ENCODE data around the gene FAM200A. TPM values are rescaled to one million over a fixed set of nuclear protein-coding genes. Genes with fewer than 3 reads are reported as not detected.

FAM200A gene
- total RNA-seq, 1 experiment from 2014 or later = 6.1 TPM

DNA sequence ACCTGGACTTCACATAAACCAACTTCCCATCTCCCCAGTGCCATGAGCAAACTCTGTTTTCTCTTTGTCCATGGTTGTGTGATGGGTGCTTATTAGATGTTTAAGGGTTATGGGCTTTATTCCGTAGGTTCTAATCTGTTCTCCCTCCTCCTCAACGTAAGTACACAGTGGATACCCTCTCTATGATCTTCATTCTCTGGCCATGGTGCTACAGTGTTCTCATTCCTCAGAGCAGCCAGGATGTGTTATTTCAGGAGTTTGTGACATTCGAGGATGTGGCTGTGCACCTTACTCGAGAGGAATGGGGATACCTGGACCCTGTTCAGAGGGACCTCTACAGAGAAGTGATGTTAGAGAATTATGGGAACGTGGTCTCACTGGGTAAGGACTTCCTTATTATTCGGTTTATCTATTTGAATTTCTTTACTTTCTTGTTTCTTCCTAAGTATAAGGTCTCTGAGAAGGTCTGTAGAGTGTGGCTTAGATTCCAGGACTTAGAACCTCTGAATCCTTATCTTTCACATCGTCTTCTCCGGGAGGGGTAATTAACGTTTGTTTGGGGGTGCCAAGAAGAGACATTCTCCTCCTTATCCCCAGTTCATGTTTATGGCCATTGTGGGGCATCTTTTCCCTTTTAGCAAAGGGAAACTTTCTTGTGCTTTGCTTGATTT lies 10.3 kb upstream of the FAM200A start:
- H3K36me3 Mint-ChIP-seq (ENCODE audit: insufficient read depth, unreplicated experiment) = peaks cover 68% of the 10 kb centered on the region
- H3K27ac Mint-ChIP-seq (ENCODE audit: low read depth, unreplicated experiment) = peak overlapping the region; percentile 86
- no peaks in the 10 kb centered on the region for H3K9me3 Mint-ChIP-seq (ENCODE audit: unreplicated experiment)
- ChIA-PET CTCF (no interaction called here), POLR2A (interaction anchor here (0.6 to 2.0 kb wide), 15 partner anchors 10 to 1050 kb away, joined by 3 to 10 read pairs (median 5); partner anchors contain the start of genes FAM200A, ZKSCAN5, ZNF394 and ZSCAN25)
- peaks cover 42% of the 10 kb centered on the region for H3K4me1 Mint-ChIP-seq (ENCODE audit: insufficient read depth, unreplicated experiment)
- H3K27me3 Mint-ChIP-seq (ENCODE audit: insufficient read depth, unreplicated experiment) = no peaks in the 10 kb centered on the region
- BruUV-seq (replicated peaks) = no TSS peak
- no peak for DNase-seq (ENCODE audit: unreplicated experiment)
- intact Hi-C loops (cut with micrococcal nuclease) = no loop called here
- TF ChIP-seq, protein P1, sequence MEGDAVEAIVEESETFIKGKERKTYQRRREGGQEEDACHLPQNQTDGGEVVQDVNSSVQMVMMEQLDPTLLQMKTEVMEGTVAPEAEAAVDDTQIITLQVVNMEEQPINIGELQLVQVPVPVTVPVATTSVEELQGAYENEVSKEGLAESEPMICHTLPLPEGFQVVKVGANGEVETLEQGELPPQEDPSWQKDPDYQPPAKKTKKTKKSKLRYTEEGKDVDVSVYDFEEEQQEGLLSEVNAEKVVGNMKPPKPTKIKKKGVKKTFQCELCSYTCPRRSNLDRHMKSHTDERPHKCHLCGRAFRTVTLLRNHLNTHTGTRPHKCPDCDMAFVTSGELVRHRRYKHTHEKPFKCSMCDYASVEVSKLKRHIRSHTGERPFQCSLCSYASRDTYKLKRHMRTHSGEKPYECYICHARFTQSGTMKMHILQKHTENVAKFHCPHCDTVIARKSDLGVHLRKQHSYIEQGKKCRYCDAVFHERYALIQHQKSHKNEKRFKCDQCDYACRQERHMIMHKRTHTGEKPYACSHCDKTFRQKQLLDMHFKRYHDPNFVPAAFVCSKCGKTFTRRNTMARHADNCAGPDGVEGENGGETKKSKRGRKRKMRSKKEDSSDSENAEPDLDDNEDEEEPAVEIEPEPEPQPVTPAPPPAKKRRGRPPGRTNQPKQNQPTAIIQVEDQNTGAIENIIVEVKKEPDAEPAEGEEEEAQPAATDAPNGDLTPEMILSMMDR (IDR thresholded peaks at IDR 0.05; ENCODE audit: unreplicated experiment) = no peak
- peak overlapping the region; percentile 85 for H3K4me3 Mint-ChIP-seq (ENCODE audit: unreplicated experiment)

DNA sequence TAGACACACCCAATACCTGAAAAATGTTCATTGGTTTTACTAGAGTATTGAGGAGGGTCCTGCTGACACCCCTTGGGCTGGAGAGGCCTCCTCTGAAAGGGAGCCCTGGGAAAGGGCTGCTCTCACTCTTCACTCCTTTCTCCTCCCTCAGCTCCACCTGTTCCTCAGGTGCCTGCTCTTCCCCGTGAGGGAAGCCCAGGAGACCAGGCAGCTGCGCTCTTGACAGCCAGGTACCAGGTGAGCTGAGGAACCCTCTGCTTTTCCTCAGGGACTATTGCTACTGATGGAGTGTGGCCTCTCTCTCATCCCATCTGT lies 9.8 kb upstream of the FAM200A start:
- ChIA-PET CTCF (interaction anchor here (0.6 to 0.8 kb wide), 2 partner anchors 278 to 846 kb away, joined by 3 to 6 read pairs; no protein-coding TSS in a partner anchor), POLR2A (interaction anchor here (0.7 to 5.0 kb wide), 11 partner anchors 10 to 88 kb away, joined by 3 to 23 read pairs (median 5); partner anchors contain the start of genes FAM200A, ZKSCAN5, ZNF394 and ZSCAN25)
- no TSS peak for BruUV-seq (replicated peaks)
- TF ChIP-seq, protein P1 (IDR thresholded peaks at IDR 0.05; ENCODE audit: unreplicated experiment) = no peak
- no peaks in the 10 kb centered on the region for H3K27me3 Mint-ChIP-seq (ENCODE audit: insufficient read depth, unreplicated experiment)
- no peaks in the 10 kb centered on the region for H3K9me3 Mint-ChIP-seq (ENCODE audit: unreplicated experiment)
- peaks cover 66% of the 10 kb centered on the region for H3K36me3 Mint-ChIP-seq (ENCODE audit: insufficient read depth, unreplicated experiment)
- peaks cover 43% of the 10 kb centered on the region for H3K4me1 Mint-ChIP-seq (ENCODE audit: insufficient read depth, unreplicated experiment)
- H3K27ac Mint-ChIP-seq (ENCODE audit: low read depth, unreplicated experiment) = peak overlapping the region; percentile 86
- intact Hi-C loops (cut with micrococcal nuclease) = no loop called here
- no peak for DNase-seq (ENCODE audit: unreplicated experiment)
- H3K4me3 Mint-ChIP-seq (ENCODE audit: unreplicated experiment) = peak overlapping the region; percentile 85

DNA sequence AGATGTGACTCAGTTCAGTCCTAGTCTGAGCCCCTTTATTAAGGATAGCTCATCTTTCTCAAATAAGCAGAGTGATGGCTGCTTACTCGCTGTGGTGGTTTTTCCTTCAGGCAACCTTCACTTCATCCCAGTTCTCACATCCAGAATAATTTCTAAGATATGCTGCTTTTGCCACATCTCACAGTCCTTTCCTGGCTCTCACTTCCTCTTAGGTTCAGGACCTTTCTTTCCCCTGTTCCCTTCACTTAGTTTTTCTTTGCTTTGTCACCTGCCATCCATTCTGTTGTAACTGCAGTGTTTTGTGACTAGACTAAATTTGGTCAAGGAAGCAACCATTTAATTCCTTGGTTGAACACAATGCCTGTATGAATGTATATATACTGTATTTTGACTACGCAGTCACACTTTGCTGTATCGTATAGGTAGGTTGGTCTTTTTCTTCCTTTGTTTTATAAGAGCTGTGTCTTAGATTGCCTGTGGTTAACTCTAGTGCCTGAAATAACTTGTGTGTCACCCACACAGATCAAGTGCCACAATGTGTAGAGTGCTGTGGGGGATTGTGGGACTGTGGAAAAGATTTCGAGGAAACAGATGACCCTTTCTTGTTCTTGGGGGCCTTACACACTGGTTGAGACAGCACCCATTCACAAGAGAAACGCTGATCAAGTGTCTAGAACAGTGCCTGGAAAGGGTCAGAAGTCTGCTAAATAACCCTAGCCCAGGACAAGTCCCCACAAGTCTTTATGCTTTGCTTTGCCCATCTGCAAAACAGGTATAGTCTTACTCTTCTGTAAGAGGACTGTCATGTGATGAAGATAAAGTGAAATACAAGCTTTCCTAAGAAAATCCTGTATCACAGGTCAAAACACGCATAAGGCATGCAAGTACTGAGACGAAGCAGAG lies 9.2 kb upstream of the FAM200A start:
- no peaks in the 10 kb centered on the region for H3K9me3 Mint-ChIP-seq (ENCODE audit: unreplicated experiment)
- intact Hi-C loops (cut with micrococcal nuclease) = no loop called here
- H3K27ac Mint-ChIP-seq (ENCODE audit: low read depth, unreplicated experiment) = peak overlapping the region; percentile 86
- CTCF ChIA-PET = interaction anchor here (0.5 to 0.8 kb wide), 3 partner anchors 71 to 846 kb away, joined by 3 to 6 read pairs (median 3); no protein-coding TSS in a partner anchor
- POLR2A ChIA-PET = interaction anchor here (0.7 to 5.0 kb wide), 14 partner anchors 9 to 176 kb away, joined by 3 to 55 read pairs (median 5); partner anchors contain the start of genes FAM200A, ZKSCAN5, ZNF394 and ZSCAN25
- peaks cover 43% of the 10 kb centered on the region for H3K4me1 Mint-ChIP-seq (ENCODE audit: insufficient read depth, unreplicated experiment)
- H3K36me3 Mint-ChIP-seq (ENCODE audit: insufficient read depth, unreplicated experiment) = peaks cover 66% of the 10 kb centered on the region
- no TSS peak for BruUV-seq (replicated peaks)
- H3K27me3 Mint-ChIP-seq (ENCODE audit: insufficient read depth, unreplicated experiment) = no peaks in the 10 kb centered on the region
- TF ChIP-seq, protein P1 (IDR thresholded peaks at IDR 0.05; ENCODE audit: unreplicated experiment) = no peak
- DNase-seq (ENCODE audit: unreplicated experiment) = peak; percentile 29
- peak overlapping the region; percentile 85 for H3K4me3 Mint-ChIP-seq (ENCODE audit: unreplicated experiment)
